GM19099 (cell line): ENCODE measurements around the gene TSPAN7.

Source experiments
- POLR2A ChIP-seq: IDR thresholded peaks from 3 replicates; pipeline ENCODE4 v1.6.1; 2011; ENCODE audit warnings: low read depth; ENCODE audit not compliant: insufficient read length; ENCODE audit errors: extremely low read depth

Gene TSPAN7, protein sequence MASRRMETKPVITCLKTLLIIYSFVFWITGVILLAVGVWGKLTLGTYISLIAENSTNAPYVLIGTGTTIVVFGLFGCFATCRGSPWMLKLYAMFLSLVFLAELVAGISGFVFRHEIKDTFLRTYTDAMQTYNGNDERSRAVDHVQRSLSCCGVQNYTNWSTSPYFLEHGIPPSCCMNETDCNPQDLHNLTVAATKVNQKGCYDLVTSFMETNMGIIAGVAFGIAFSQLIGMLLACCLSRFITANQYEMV

GRCh38 chrX:38561126-38561868 lies at the start of gene TSPAN7:
TSS of gene TSPAN7 (plus strand) at chrX:38561542. CDS start at chrX:38561547, 5 bp downstream.
- TF ChIP-seq POLR2A = no peak

- no peak for TF ChIP-seq POLR2A
Measured at GRCh38 chrX:38513112-38513742, 48.1 kb upstream of the TSPAN7 start.

DNA sequence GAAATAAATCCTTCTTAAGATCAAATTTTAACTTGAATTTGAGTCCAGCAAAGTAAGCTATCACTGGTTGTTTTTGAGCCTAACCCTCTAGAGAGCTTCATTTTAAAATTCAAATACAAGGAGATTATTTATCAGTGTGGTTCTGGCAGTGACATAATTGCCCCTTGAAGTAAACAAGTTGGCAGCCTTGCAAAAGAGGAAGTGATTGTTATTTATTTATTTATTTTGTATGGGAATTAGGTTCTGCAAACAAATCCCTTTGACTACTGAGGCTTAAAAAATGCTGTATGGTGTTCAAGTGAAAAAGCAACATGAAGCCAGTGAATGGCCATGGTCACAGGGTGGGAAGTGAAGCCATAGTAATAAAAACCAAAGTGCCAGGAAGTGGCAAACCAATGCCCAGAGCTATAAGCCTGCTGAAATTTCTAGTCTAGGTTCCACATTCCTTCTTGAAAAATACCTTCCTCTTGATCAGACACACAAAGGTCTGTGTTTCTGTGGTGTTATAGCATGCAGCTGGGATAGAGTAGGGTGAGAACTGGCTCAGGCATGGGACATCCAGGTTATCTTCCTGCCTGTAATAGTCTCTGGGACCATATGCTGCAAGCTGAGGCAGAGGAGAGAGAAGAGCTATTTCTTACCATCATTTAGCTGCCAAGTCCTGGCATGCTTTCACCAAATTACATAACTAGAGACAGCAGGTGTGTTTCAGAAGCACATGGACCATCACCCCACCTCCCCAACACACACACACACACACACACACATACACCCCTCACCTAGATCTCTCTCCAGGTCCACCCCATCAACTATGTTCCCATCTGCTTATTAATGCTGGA lies 47.1 kb upstream of the TSPAN7 start:
- no peak for TF ChIP-seq POLR2A

- TF ChIP-seq POLR2A = no peak
Measured at GRCh38 chrX:38515291-38515690, 46.1 kb upstream of the TSPAN7 start.

DNA sequence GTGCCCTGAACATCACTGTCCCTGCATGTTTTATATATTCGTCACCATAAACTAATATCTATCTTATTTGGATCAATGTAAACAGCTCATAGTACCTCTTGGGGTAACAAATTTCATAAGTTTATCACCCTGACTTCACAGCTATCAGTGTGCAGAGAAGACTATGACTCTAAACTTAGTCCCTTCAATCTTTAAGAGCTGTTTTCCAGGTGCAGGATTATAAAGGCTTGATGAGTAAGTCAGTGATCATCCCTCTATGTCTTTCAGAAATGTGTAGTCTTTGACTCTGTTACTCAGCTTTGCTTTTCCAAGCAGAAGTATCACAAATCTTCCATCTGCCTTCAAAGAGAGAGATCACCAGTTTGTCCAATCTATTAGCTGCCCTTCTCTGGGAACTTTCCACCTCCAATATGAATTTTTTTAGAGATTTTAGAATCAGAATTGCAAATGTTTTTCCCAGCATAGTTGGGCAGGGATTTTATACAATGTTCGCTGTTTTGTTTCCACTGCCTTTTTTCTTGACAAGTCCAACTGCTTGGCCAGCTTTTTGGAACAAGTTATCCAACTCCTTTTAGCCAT lies 45.1 kb upstream of the TSPAN7 start:
- no peak for TF ChIP-seq POLR2A

DNA sequence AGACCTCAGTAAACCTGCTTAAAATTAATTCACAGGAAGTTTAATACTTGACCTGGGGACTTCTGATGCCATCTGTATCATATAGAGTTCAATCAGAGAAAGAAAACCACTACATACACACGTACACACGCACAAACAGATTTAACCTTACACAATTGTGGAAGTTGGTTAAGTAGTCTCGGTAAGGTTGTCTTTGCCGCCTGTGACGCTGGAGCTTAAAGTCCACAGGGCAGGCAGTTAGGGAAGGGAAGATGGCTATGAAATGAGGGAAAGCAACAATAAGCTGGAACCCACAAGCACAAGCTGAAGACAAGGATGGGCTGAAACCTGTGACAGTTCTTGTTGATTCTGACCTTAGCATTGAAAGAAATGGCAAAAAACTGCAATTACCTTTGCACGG lies 41.7 kb upstream of the TSPAN7 start:
- no peak for TF ChIP-seq POLR2A

DNA sequence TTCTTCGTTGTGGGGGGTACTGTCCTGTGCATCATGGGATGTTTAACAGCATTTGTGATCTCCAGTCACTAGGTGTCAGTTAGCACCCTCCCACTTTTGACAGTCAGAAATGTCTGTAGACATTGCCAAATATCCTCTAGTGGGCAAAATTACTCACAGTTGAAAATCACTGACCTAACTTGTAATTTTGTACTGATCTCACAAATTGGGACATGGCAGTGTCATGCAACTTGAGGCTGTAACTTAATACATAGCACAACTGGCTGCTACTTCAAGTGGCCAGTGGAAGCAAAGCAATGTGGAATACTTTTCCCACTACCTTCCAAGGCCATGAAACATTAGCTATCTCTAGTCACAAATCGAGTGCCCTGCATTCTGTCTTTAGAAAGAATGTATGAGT lies 23.2 kb upstream of the TSPAN7 start:
- TF ChIP-seq POLR2A = no peak

DNA sequence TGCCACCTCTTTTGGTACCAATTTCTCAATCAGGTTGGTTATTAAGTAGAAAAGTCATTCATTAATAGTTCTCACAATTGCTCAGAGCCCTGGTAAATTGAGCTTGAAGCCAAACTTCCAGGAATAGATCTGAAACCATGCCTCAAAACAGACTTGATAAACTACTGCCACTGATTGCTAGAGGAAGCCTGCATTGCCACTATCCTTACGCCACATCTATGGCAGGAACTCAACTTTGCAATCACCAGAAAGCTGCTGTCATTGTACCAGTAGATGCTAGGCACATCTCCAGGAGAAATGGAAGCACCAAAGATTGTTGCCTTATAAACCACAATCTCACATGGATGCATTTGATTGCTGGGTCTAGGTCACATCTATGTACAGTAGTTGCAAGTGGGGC lies 21.6 kb upstream of the TSPAN7 start:
- no peak for TF ChIP-seq POLR2A

- no peak for TF ChIP-seq POLR2A
Measured at GRCh38 chrX:38548508-38548907, 12.8 kb upstream of the TSPAN7 start.

DNA sequence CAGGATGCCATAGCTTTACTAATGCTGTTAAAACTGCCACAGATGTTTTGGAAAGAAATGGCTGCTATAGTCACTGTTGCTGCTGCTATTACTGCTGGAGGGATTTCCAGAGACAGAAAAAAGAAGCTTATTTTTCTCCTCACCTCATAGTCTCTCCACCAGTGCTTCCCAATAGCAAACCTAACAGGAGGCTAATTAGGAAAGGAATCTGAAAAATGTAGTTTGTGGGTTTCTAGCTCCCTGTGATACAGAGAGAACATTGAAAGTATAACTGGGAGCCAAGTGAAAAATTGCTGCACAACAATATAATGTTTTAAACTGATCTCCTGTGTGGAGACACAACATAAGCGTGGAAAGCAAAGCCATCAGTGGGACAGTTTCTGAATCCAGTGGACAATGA lies 8.6 kb upstream of the TSPAN7 start:
- TF ChIP-seq POLR2A = no peak

DNA sequence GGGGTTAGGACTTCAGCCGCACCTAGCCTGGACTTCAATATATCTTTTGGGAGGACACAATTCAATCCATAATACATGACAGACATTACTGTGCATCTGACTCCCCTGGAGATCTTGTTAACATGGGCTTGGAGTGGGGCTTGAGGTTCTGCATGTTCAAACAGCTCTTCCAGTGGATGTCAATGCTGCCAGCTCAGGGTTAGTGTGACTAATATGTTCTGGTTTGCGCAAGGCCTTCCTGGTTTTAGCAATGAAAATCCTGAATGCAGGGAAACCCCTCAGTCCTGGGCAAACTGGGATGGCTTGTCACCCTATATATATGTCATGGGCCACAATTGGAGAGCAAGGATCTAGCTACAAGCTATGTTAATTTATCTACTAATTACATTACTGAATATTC lies 2.7 kb upstream of the TSPAN7 start:
- TF ChIP-seq POLR2A = no peak

GRCh38 chrX:38560776-38561125 lies 591 bp upstream of the TSPAN7 start:
- TF ChIP-seq POLR2A = no peak

DNA sequence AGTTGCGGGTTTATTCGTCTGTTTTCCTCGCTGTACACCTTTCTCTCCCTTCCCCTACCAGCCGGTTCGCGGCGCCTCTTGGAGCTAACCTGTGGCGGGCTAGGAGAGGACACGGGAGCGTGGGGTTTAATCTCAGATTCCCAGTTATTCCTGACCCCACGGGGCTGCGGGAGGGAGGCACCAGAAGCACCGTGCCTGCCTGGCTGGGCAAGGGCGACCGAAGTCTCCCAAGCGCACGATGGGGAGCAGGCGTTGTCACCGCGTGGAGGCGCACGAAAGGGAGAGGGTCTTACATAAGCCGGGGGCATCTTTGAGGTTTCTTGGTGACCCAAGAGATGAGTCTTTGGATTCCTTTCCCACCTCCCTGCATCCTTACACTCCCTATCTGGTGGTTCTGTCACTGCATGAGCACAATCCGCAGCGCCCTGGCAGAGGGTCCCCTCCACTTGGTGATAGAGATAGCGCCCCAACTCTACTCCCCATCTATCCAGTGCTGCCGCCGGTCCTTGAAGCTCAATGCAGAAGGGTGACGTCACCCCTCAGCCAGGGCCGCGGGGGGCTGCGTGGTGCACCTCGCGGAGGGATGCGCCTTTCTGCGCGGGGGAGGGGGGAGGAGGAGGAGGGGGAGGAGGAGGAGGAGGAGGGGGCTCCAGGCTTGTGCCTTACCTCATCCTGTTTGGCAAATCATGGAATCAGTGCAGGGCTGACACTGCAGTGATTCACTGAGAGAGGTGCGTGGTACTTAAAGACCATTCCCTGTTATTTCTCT lies 793 bp downstream of the TSPAN7 start:
- no peak for TF ChIP-seq POLR2A

GRCh38 chrX:38563030-38563429 lies 1.7 kb downstream of the TSPAN7 start:
- no peak for TF ChIP-seq POLR2A
